NT2/D1 (cell line): Measurements from ENCODE around the gene CDC25B.

Experiments
- YY1 ChIP-seq: IDR thresholded peaks from 2 replicates; pipeline ENCODE4 v1.6.1; 2011; ENCODE audit not compliant: insufficient read length, insufficient read depth
- ZNF274 ChIP-seq: IDR thresholded peaks from 2 replicates; pipeline ENCODE4 v1.6.1; 2011; ENCODE audit warnings: mild to moderate bottlenecking, low read depth, low read length

DNA sequence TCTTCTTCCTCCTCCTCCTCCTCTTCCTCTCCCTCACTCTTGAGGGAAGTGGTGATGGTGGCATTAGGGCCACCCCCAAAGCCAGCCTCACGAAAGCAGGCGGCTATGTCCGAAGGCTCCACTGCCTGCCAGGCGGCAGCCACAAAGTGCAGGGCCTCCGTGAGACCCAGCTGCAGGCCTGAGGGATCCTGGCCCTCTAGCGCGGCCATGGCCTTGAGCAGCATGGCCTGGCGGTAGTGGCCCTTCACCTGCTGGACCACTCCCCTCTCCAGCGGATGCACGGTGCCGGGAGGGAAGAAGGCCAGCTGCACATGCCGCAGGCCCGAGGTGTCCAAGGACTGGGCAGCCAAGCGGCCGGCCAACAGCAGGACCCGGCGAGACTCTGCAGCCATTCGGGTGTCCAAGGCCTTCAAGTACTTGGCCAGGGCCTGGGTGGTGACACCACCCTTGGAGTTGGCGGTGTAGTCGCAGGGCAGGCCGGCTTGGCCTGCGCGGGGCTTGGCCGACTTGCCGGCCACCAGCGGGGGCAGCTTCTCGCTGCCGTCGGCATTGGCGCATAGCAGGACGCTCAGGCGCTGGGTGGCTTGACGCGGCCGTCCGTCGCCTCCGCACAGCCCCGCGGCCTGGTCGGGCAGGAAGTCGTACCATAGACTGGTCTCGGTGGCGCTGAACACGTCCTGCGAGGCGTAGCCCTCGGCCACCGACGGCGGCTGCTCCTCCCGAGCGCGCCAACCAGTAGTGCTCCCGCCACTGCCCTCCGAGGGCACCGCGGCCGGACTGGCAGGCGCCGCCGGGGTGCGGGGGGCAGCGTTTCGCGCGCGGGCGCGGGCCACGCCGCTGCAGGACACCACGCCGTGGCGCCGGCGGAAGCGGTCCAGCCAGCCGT lies 10.6 kb upstream of the CDC25B start:
- TF ChIP-seq ZNF274 (no peak), YY1 (no peak)
